B cell (primary cell): Measurements from ENCODE around the gene AGAP1. TPM values are rescaled to one million over a fixed set of nuclear protein-coding genes. Genes with fewer than 3 reads are reported as not detected.

ENCODE experiments used
- ATAC-seq: fragments of 200-7000 bp; cut with Tn5 transposase; one replicate; pipeline ENCODE4 v1.10.0; 2021; ENCODE audit warnings: low read depth, mild to moderate bottlenecking, moderate number of reproducible peaks, moderate library complexity
- CTCF ChIA-PET: fragments of 350-600 bp; sonication (Branson Sonifier 250); formaldehyde crosslinking; loops from one replicate; lab custom pipeline; 2021; ENCODE audit warnings: antibody characterized with exemption, inconsistent platforms; lab: Charles Lee
- POLR2A ChIA-PET: fragments of 350-600 bp; sonication (Branson Sonifier 250); formaldehyde crosslinking; loops from one replicate; lab custom pipeline; 2021; ENCODE audit warnings: antibody characterized with exemption; lab: Charles Lee
- DNase-seq: peaks from one replicate; pipeline ENCODE4 v3.0.0; 2013
- H2AFZ ChIP-seq: 2 replicates; pipeline ENCODE4 v1.6.1; 2012; ENCODE audit warnings: mild to moderate bottlenecking, low read depth, low read length; ENCODE audit not compliant: insufficient read depth, poor library complexity, severe bottlenecking
- H3K27ac ChIP-seq, 2 donors: 1 replicate in 1 of 2; 2 replicates in 1 of 2; pipeline ENCODE4 v1.5.1; 2012 to 2013; ENCODE audit warnings: low read length in 2 of 2, mild to moderate bottlenecking in 2 of 2, moderate library complexity in 1 of 2
- H3K27me3 ChIP-seq, 4 experiments: fragments of 200-600 bp in 1 of 4; sonication (generic) in 1 of 4; replicated peaks in 1 of 4; 1 replicate in 2 of 4; 2 replicates in 2 of 4; pipeline versions ENCODE4 v1.6.1 to v1.7.0; 2013 to 2016; ENCODE audit warnings: low read length in 3 of 4, mild to moderate bottlenecking in 2 of 4, mixed read lengths in 1 of 4, moderate library complexity in 1 of 4; ENCODE audit not compliant: insufficient read depth in 4 of 4, control insufficient read depth in 3 of 4; ENCODE audit errors: control extremely low read depth in 1 of 4
- H3K36me3 ChIP-seq, 2 experiments: replicated peaks in 1 of 2; 1 replicate in 1 of 2; 2 replicates in 1 of 2; pipeline versions ENCODE4 v1.6.1 to v1.7.1; 2013; ENCODE audit warnings: low read length in 1 of 2; ENCODE audit not compliant: insufficient read depth in 2 of 2, control insufficient read depth in 1 of 2; ENCODE audit errors: control extremely low read depth in 1 of 2, extremely low read depth in 1 of 2
- H3K4me1 ChIP-seq, 2 donors: fragments of 200-600 bp in 1 of 2; sonication (generic) in 1 of 2; 1 replicate in 1 of 2; 2 replicates in 1 of 2; pipeline versions ENCODE4 v1.5.1 to v1.6.1; 2013 to 2017; ENCODE audit warnings: low read length in 2 of 2; ENCODE audit not compliant: control insufficient read depth in 2 of 2, insufficient read depth in 2 of 2
- H3K4me2 ChIP-seq: replicated peaks from 2 replicates; pipeline ENCODE3; 2012; ENCODE audit warnings: mild to moderate bottlenecking, low read depth, low read length; ENCODE audit not compliant: poor library complexity, severe bottlenecking
- H3K4me3 ChIP-seq, 5 experiments: fragments of 200-600 bp in 1 of 5; sonication (generic) in 1 of 5; 1 replicate in 3 of 5; 2 replicates in 2 of 5; pipeline versions ENCODE4 v1.5.1 to v1.7.0; 2011 to 2016; ENCODE audit warnings: low read length in 4 of 5, mild to moderate bottlenecking in 4 of 5, low read depth in 2 of 5, control low read depth in 1 of 5, moderate library complexity in 1 of 5; ENCODE audit not compliant: insufficient read depth in 1 of 5; ENCODE audit errors: control extremely low read depth in 1 of 5, extremely low read depth in 1 of 5
- H3K79me2 ChIP-seq: fragments of 200-600 bp; sonication (generic); one replicate; pipeline ENCODE4 v1.6.0; 2016; ENCODE audit warnings: low read length; ENCODE audit not compliant: control insufficient read depth, insufficient read depth
- H3K9ac ChIP-seq: fragments of 200-600 bp; sonication (generic); 2 replicates; pipeline ENCODE4 v1.6.1; 2017; ENCODE audit warnings: mild to moderate bottlenecking, low read length, moderate library complexity
- H3K9me3 ChIP-seq, 3 donors: one replicate each; pipeline versions ENCODE4 v1.6.1 to v1.7.1; 2013; ENCODE audit warnings: low read length in 2 of 3; ENCODE audit not compliant: control insufficient read depth in 2 of 3, insufficient read depth in 1 of 3; ENCODE audit errors: control extremely low read depth in 1 of 3
- H4K20me1 ChIP-seq: 2 replicates; pipeline ENCODE4 v1.6.0; 2012; ENCODE audit warnings: mild to moderate bottlenecking, low read length; ENCODE audit not compliant: insufficient read depth, control insufficient read depth, poor library complexity, severe bottlenecking
- H3K27ac Mint-ChIP-seq: one replicate; pipeline ENCODE4 v1.8.0; 2021; ENCODE audit warnings: mixed read lengths
- H3K27me3 Mint-ChIP-seq: one replicate; pipeline ENCODE4 v1.8.0; 2021; ENCODE audit warnings: mixed read lengths
- H3K4me1 Mint-ChIP-seq: one replicate; pipeline ENCODE4 v1.8.0; 2021; ENCODE audit warnings: mixed read lengths
- H3K4me3 Mint-ChIP-seq: one replicate; pipeline ENCODE4 v1.8.0; 2021; ENCODE audit warnings: mixed read lengths
- H3K9me3 Mint-ChIP-seq: one replicate; pipeline ENCODE4 v1.8.0; 2022; ENCODE audit warnings: mixed read lengths; ENCODE audit not compliant: insufficient read depth
- EZH2 ChIP-seq: IDR thresholded peaks from 2 replicates; pipeline ENCODE4 v1.6.1; 2012; ENCODE audit warnings: borderline replicate concordance, low read depth, mild to moderate bottlenecking, moderate library complexity, low read length; ENCODE audit not compliant: insufficient read depth, poor library complexity, severe bottlenecking
- WGBS: methylation state at CpG from one replicate; pipeline ENCODE4 v1.1.5; 2013; ENCODE audit warnings: missing lambda C conversion rate; ENCODE audit not compliant: insufficient coverage; 5-methylcytosine and 5-hydroxymethylcytosine counted together
- intact Hi-C: fragments of 100-400 bp; cut with micrococcal nuclease; formaldehyde crosslinking; loops from one replicate; pipeline ENCODE4 v1.10.0; 2022
- polyA plus RNA-seq: library from polyadenylated mRNA; depleted of rRNA; stranded (reverse); fragments of >200 nt; gene quantifications from 2 replicates; pipeline ENCODE4 v1.2.3, GENCODE V29; 2012
- total RNA-seq, 2 donors: library from RNA; stranded (reverse); fragments of 120-200 nt in 1 of 2; gene quantifications; 1 replicate in 1 of 2; 2 replicates in 1 of 2; pipeline versions ENCODE4 v1.2.3 to v1.2.4, GENCODE V29; 2013 to 2022
- TF ChIP-seq, protein P1 (sequence below): fragments of 200-600 bp; IDR thresholded peaks from one replicate; pipeline ENCODE4 v1.8.0; 2022; ENCODE audit warnings: antibody characterized with exemption, mild to moderate bottlenecking

Gene AGAP1
- total and polyA plus RNA-seq, 2 donors (not counting 1 experiment from before 2014, with no cell fraction given): 0.01 TPM; not detected in 1

DNA sequence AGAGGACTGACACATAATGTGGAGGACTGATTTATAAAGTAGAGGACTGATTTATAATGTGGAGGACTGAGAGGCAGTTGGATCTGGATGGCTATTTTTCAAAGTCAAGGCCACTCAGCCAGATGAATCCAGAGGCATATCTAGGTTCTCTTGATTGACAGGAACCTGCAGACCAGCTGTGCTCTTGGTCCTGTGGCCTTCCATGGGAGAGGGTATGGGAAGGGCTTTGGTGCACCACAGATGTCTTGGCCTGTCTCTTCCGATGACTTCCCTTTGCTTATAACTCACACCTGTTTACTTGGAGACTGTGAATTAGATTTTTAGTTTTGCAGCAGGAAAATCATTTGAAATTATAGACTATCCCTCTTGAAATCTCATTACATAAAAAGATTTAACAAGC, 32.3 kb downstream of the AGAP1 start:
- no peaks in the 10 kb centered on the region for H3K79me2 ChIP-seq

GRCh38 chr2:235527806-235528469, 34.1 kb downstream of the AGAP1 start:
- TF ChIP-seq, protein P1, sequence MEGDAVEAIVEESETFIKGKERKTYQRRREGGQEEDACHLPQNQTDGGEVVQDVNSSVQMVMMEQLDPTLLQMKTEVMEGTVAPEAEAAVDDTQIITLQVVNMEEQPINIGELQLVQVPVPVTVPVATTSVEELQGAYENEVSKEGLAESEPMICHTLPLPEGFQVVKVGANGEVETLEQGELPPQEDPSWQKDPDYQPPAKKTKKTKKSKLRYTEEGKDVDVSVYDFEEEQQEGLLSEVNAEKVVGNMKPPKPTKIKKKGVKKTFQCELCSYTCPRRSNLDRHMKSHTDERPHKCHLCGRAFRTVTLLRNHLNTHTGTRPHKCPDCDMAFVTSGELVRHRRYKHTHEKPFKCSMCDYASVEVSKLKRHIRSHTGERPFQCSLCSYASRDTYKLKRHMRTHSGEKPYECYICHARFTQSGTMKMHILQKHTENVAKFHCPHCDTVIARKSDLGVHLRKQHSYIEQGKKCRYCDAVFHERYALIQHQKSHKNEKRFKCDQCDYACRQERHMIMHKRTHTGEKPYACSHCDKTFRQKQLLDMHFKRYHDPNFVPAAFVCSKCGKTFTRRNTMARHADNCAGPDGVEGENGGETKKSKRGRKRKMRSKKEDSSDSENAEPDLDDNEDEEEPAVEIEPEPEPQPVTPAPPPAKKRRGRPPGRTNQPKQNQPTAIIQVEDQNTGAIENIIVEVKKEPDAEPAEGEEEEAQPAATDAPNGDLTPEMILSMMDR: no peak
- no peak for TF ChIP-seq EZH2
- Mint-ChIP-seq H3K4me3 (no peak overlapping the region), H3K9me3 (no peaks in the 10 kb centered on the region), H3K27me3 (peaks cover 3% of the 10 kb centered on the region), H3K27ac (no peak overlapping the region), H3K4me1 (no peaks in the 10 kb centered on the region)
- CTCF ChIA-PET: no interaction called here
- Histone ChIP-seq H4K20me1 (no peaks in the 10 kb centered on the region), H3K4me2 (no peak overlapping the region), H3K4me3 (no peak overlapping the region), H3K27ac (no peak overlapping the region), H3K9me3 (peaks cover 0 to 11% (median 0%) of the 10 kb centered on the region in 3 donors), H3K9ac (no peak overlapping the region), H3K27me3 (peaks cover 0 to 3% (median 0%) of the 10 kb centered on the region in 4 experiments), H2AFZ (no peak overlapping the region), H3K4me1 (no peaks in the 10 kb centered on the region), H3K79me2 (no peaks in the 10 kb centered on the region), H3K36me3 (no peaks in the 10 kb centered on the region)
- POLR2A ChIA-PET: no interaction called here
- ATAC-seq (no peak), DNase-seq (no peak)
- 0% methylated on average over 1 of the region's 7 CpGs for WGBS
- intact Hi-C loops: no loop called here

More for the DNA sequence above, 32.3 kb downstream of the AGAP1 start:
- Mint-ChIP-seq H3K4me1 (no peaks in the 10 kb centered on the region), H3K9me3 (no peaks in the 10 kb centered on the region), H3K27me3 (peaks cover 11% of the 10 kb centered on the region), H3K4me3 (no peak overlapping the region), H3K27ac (no peak overlapping the region)
- H3K4me3 ChIP-seq: no peak overlapping the region
- no peaks in the 10 kb centered on the region for H3K36me3 ChIP-seq
- no peak overlapping the region for H3K9ac ChIP-seq
- WGBS: no CpG with 5 or more reads among the region's 1 CpG
- H3K4me2 ChIP-seq: no peak overlapping the region
- H3K4me1 ChIP-seq: no peaks in the 10 kb centered on the region
- TF ChIP-seq, protein P1: no peak
- no peak for TF ChIP-seq EZH2
- no peak overlapping the region for H2AFZ ChIP-seq
- ATAC-seq: no peak
- no peak for DNase-seq
- H3K27me3 ChIP-seq: peaks cover 0 to 4% (median 0%) of the 10 kb centered on the region in 4 experiments
- ChIA-PET CTCF (no interaction called here), POLR2A (no interaction called here)
- H4K20me1 ChIP-seq: no peaks in the 10 kb centered on the region
- no peak overlapping the region for H3K27ac ChIP-seq
- intact Hi-C loops: no loop called here
- H3K9me3 ChIP-seq: peaks cover 0 to 13% (median 0%) of the 10 kb centered on the region in 3 donors
